DOHH2 (cell line): ENCODE measurements around the gene NGF.

ENCODE experiments used
- H3F3A ChIP-seq: fragments of 200-600 bp; sonication (generic), shearing (Covaris generic); 2 replicates; pipeline ENCODE4 v1.6.0; 2016; ENCODE audit warnings: antibody characterized with exemption, mild to moderate bottlenecking; ENCODE audit not compliant: control insufficient read depth, insufficient read depth
- H3K27ac ChIP-seq: fragments of 200-600 bp; sonication (generic); 2 replicates; pipeline ENCODE4 v1.5.1; 2014; ENCODE audit warnings: low read depth, mild to moderate bottlenecking, low read length, moderate library complexity
- H3K27me3 ChIP-seq: fragments of 200-600 bp; sonication (generic); 2 replicates; pipeline ENCODE4 v1.6.1; 2014; ENCODE audit warnings: mild to moderate bottlenecking, low read length, mixed read lengths; ENCODE audit not compliant: control insufficient read depth
- H3K36me3 ChIP-seq: fragments of 200-600 bp; sonication (generic); 2 replicates; pipeline ENCODE4 v1.6.1; 2014; ENCODE audit warnings: mild to moderate bottlenecking, low read length, moderate library complexity, mixed read lengths; ENCODE audit not compliant: control insufficient read depth
- H3K4me1 ChIP-seq: fragments of 200-600 bp; sonication (generic); 2 replicates; pipeline ENCODE4 v1.6.1; 2014; ENCODE audit warnings: mild to moderate bottlenecking, low read length, mixed read lengths; ENCODE audit not compliant: control insufficient read depth
- H3K4me2 ChIP-seq: fragments of 200-600 bp; sonication (generic); 2 replicates; pipeline ENCODE4 v1.6.0; 2014; ENCODE audit warnings: mild to moderate bottlenecking, low read length, moderate library complexity
- H3K4me3 ChIP-seq: fragments of 200-600 bp; sonication (generic); 2 replicates; pipeline ENCODE4 v1.5.1; 2014; ENCODE audit warnings: mild to moderate bottlenecking, low read length, mixed read lengths
- H3K79me2 ChIP-seq: fragments of 200-600 bp; sonication (generic); 2 replicates; pipeline ENCODE4 v1.6.1; 2014; ENCODE audit warnings: mild to moderate bottlenecking, low read length, mixed read lengths; ENCODE audit not compliant: control insufficient read depth
- H3K9me2 ChIP-seq: fragments of 200-600 bp; sonication (generic); replicated peaks from 2 replicates; pipeline ENCODE4 v1.6.1; 2014; ENCODE audit warnings: mild to moderate bottlenecking, low read length, mixed read lengths; ENCODE audit not compliant: control insufficient read depth
- H3K9me3 ChIP-seq: fragments of 200-600 bp; sonication (generic); 2 replicates; pipeline ENCODE4 v1.6.1; 2014; ENCODE audit warnings: antibody characterized with exemption, low read length, mixed read lengths; ENCODE audit not compliant: control insufficient read depth, insufficient read depth
- H4K20me1 ChIP-seq: fragments of 200-600 bp; sonication (generic); 2 replicates; pipeline ENCODE4 v1.6.0; 2014; ENCODE audit warnings: low read depth, mild to moderate bottlenecking, antibody characterized with exemption, low read length, moderate library complexity; ENCODE audit not compliant: control insufficient read depth, insufficient read depth
- EZH2phosphoT487 ChIP-seq: fragments of 200-600 bp; sonication (generic); IDR thresholded peaks from 2 replicates; pipeline ENCODE4 v1.6.1; 2017; ENCODE audit warnings: borderline replicate concordance, mild to moderate bottlenecking, antibody characterized with exemption, low read length, moderate library complexity, mixed read lengths
- TF ChIP-seq, protein P1 (sequence below): fragments of 200-600 bp; sonication (generic); IDR thresholded peaks from one replicate; pipeline ENCODE4 v1.5.1; 2014; ENCODE audit warnings: antibody characterized with exemption, mild to moderate bottlenecking, low read depth, low read length; ENCODE audit not compliant: poor library complexity, severe bottlenecking

NGF gene

DNA sequence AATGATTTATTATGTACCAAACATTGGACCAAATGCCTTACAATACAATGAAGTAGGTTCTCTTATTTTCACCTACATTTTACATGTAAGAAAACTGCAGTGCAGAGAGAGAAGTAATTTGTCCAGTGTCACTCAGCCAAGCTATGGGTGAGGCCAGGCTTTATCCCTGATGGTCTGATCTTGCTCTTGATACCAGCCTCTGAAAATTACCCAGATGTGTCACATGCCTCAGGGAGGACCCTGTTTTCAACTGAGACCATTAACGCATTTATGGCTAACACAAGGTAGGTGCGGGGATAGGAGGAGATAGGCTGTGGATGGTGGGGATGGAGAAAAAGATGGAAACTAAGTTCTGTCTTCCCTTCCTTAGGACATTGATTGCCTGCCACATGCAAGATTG is 56.9 kb downstream of the NGF start:
- Histone ChIP-seq H3K4me1 (peaks cover 3% of the 10 kb centered on the region; the same call in 1 of the 2 replicates), H3K36me3 (no peaks in the 10 kb centered on the region), H3F3A (no peaks in the 10 kb centered on the region), H3K4me2 (no peak overlapping the region), H4K20me1 (no peaks in the 10 kb centered on the region), H3K79me2 (no peaks in the 10 kb centered on the region), H3K9me2 (no peaks in the 10 kb centered on the region), H3K4me3 (no peak overlapping the region), H3K9me3 (no peaks in the 10 kb centered on the region), H3K27ac (no peak overlapping the region), H3K27me3 (no peaks in the 10 kb centered on the region)
- no peak for TF ChIP-seq EZH2phosphoT487
- TF ChIP-seq, protein P1, sequence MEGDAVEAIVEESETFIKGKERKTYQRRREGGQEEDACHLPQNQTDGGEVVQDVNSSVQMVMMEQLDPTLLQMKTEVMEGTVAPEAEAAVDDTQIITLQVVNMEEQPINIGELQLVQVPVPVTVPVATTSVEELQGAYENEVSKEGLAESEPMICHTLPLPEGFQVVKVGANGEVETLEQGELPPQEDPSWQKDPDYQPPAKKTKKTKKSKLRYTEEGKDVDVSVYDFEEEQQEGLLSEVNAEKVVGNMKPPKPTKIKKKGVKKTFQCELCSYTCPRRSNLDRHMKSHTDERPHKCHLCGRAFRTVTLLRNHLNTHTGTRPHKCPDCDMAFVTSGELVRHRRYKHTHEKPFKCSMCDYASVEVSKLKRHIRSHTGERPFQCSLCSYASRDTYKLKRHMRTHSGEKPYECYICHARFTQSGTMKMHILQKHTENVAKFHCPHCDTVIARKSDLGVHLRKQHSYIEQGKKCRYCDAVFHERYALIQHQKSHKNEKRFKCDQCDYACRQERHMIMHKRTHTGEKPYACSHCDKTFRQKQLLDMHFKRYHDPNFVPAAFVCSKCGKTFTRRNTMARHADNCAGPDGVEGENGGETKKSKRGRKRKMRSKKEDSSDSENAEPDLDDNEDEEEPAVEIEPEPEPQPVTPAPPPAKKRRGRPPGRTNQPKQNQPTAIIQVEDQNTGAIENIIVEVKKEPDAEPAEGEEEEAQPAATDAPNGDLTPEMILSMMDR = no peak

DNA sequence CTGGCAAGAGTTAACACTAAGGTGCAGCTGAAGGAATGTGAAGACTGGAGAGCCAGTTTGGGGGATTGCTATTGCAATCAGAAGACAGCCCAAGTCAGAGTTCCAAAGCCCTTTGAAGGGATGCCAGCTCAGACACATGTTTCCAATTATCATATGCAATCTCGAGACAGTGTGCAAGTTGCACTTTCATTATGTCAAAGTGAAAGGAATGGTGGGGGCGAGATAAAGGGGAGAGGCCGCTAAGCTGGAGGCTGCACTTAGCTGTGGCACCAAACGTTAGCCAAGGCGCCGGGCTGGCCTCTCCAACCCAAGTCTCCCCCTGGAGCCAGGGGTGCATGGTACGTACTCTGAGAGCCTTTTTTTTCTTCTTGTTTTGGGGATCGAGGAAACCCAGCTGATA is 58.0 kb downstream of the NGF start:
- Histone ChIP-seq H4K20me1 (no peaks in the 10 kb centered on the region), H3K4me1 (peaks cover 3% of the 10 kb centered on the region; the same call in 1 of the 2 replicates), H3K4me2 (no peak overlapping the region), H3K36me3 (no peaks in the 10 kb centered on the region), H3K9me2 (no peaks in the 10 kb centered on the region), H3K79me2 (no peaks in the 10 kb centered on the region), H3K27me3 (no peaks in the 10 kb centered on the region), H3K4me3 (no peak overlapping the region), H3F3A (no peaks in the 10 kb centered on the region), H3K27ac (no peak overlapping the region), H3K9me3 (no peaks in the 10 kb centered on the region)
- no peak for TF ChIP-seq EZH2phosphoT487
- TF ChIP-seq, protein P1 = no peak

DNA sequence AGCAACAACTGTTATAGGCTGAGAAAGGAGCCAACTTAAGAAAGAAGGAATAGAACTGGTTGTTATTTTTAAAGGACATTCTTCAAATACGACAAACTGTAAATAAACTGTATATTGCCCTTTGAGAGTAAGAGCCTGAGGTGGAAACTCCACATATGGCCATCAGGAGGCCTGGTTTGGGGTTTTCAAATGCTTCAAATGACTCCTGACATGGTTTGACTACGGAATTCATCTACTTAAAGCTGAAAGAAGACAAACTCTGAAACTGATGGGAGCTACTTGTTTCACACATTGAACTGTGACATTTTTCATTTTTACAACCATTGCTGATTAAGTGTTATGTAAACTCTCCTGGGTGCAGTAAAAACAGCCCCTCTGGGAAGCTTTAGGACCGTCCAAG is 59.8 kb downstream of the NGF start:
- Histone ChIP-seq H3K27ac (no peak overlapping the region), H4K20me1 (no peaks in the 10 kb centered on the region), H3K9me2 (no peaks in the 10 kb centered on the region), H3K79me2 (no peaks in the 10 kb centered on the region), H3K4me3 (no peak overlapping the region), H3K27me3 (peaks cover 3% of the 10 kb centered on the region; the same call in 1 of the 2 replicates), H3F3A (no peaks in the 10 kb centered on the region), H3K4me2 (no peak overlapping the region), H3K36me3 (no peaks in the 10 kb centered on the region), H3K9me3 (no peaks in the 10 kb centered on the region), H3K4me1 (no peaks in the 10 kb centered on the region)
- TF ChIP-seq EZH2phosphoT487 = no peak
- TF ChIP-seq, protein P1 = no peak
